ENCODE results near the gene FILIP1L. TPM values are rescaled to one million over a fixed set of nuclear protein-coding genes. Genes with fewer than 3 reads are reported as not detected.

Gene FILIP1L
- total and polyA plus RNA-seq, 2 of the 4 experiments (the other 2 are of a cell fraction) = 11.5 to 19.9 TPM

GRCh38 chr3:99871231-99872045 lies 242.9 kb downstream of the FILIP1L start:
- Histone ChIP-seq H3K4me2 (ENCODE audit: low read depth, low read length) (peak overlapping the region; percentile 96), H3K27ac (ENCODE audit: insufficient read depth, low read length) (0 out of 2 replicates have a peak overlapping the region, but pooled peaks have one; percentile 3), H4K91ac (ENCODE audit: insufficient read depth, low read depth, low read length) (no peak overlapping the region), H3K36me3 (ENCODE audit: control insufficient read depth, insufficient read depth, low read length) (peaks cover 16% of the 10 kb centered on the region), H2AK9ac (replicated peaks; ENCODE audit: low read depth, low read length, poor library complexity) (no peak overlapping the region), H3K4me1 (ENCODE audit: control insufficient read depth, insufficient read depth, low read length) (peaks cover 21% of the 10 kb centered on the region), H2BK20ac (ENCODE audit: low read depth, low read length) (no peak overlapping the region), H4K5ac (ENCODE audit: low read depth, low read length) (no peak overlapping the region; the same call in 1 of the 2 replicates), H3K9me3 (ENCODE audit: control insufficient read depth, insufficient read depth, low read length) (no peaks in the 10 kb centered on the region), H2AFZ (replicated peaks; ENCODE audit: low read length, poor library complexity) (no peak overlapping the region), H3K9ac (ENCODE audit: low read depth, low read length) (no peak overlapping the region), H3K4ac (ENCODE audit: low read depth, low read length) (peak overlapping the region; percentile 54; the same call in 1 of the 2 replicates), H2BK15ac (ENCODE audit: low read depth, low read length) (no peak overlapping the region), H4K8ac (ENCODE audit: low read depth in 2 of 2, low read length in 2 of 2) (peak overlapping the region in 1 of 2 experiments; percentile 46; a peak in 1 of 4 replicates), H2BK120ac (ENCODE audit: low read depth, low read length) (no peak overlapping the region), H3K56ac (ENCODE audit: extremely low read depth, insufficient read depth, low read length) (no peak overlapping the region), H2BK5ac (ENCODE audit: low read depth, low read length, poor library complexity, severe bottlenecking) (peak overlapping the region; percentile 73), H3K79me1 (ENCODE audit: low read depth in 1 of 2, low read length in 2 of 2) (peaks cover 9 to 63% of the 10 kb centered on the region in 2 experiments), H3K4me3 (ENCODE audit: insufficient read depth, low read depth, low read length) (no peak overlapping the region), H4K20me1 (ENCODE audit: insufficient read depth, low read length) (peaks cover 66% of the 10 kb centered on the region), H3K9me1 (ENCODE audit: insufficient read depth, low read length) (peaks cover 20% of the 10 kb centered on the region), H3K14ac (replicated peaks; ENCODE audit: low read depth, low read length) (peak overlapping the region; percentile 58), H2AK5ac (ENCODE audit: low read depth, low read length) (peak overlapping the region; percentile 7; the same call in 1 of the 2 replicates), H3K27me3 (ENCODE audit: control insufficient read depth, insufficient read depth, low read length) (no peaks in the 10 kb centered on the region), H3K18ac (ENCODE audit: low read depth, low read length) (peak overlapping the region; percentile 17; the same call in 1 of the 2 replicates), H3K23ac (ENCODE audit: low read depth, low read length) (peak overlapping the region; percentile 79; the same call in 1 of the 2 replicates)
- no peak for TF ChIP-seq MAZ (IDR thresholded peaks at IDR 0.05; ENCODE audit: borderline replicate concordance, low read depth, low read length)
- TF ChIP-seq SMC3 (IDR thresholded peaks at IDR 0.05; ENCODE audit: low read depth, low read length) = no peak
- no peak for TF ChIP-seq MAFK (IDR thresholded peaks at IDR 0.05; ENCODE audit: low read depth, low read length)
- TF ChIP-seq CHD1 (IDR thresholded peaks at IDR 0.05; ENCODE audit: low read depth, low read length) = no peak
- TF ChIP-seq ELK1 (IDR thresholded peaks at IDR 0.05; ENCODE audit: borderline replicate concordance, low read depth, low read length) = no peak
- no peak for TF ChIP-seq NFE2L2 (IDR thresholded peaks at IDR 0.05; ENCODE audit: low read depth, low read length)
- no peak for TF ChIP-seq BHLHE40 (IDR thresholded peaks at IDR 0.05; ENCODE audit: low read depth, low read length)
- TF ChIP-seq CTCF (conservative IDR thresholded peaks at IDR 0.05; ENCODE audit: low read depth, low read length) = no peak
- no peak for TF ChIP-seq MXI1 (IDR thresholded peaks at IDR 0.05; ENCODE audit: borderline replicate concordance, low read depth, low read length)
- no peak for TF ChIP-seq FOS (IDR thresholded peaks at IDR 0.05; ENCODE audit: low read depth, low read length)
- no peak for TF ChIP-seq POLR2A (IDR thresholded peaks at IDR 0.05; ENCODE audit: low read depth, low read length)
- no peak for TF ChIP-seq RFX5 (IDR thresholded peaks at IDR 0.05; ENCODE audit: low read depth, low read length)
- no peak for TF ChIP-seq USF2 (IDR thresholded peaks at IDR 0.05; ENCODE audit: low read depth, low read length)
- dilution Hi-C loops (cut with HindIII; ENCODE audit: low sequenced_read_pairs, unreplicated experiment) (no loop called here), intact Hi-C loops (cut with micrococcal nuclease) (loop anchor here (2.0 to 5.0 kb wide), 2 partner anchors 135 to 196 kb away; no protein-coding TSS in a partner anchor), in situ Hi-C loops (cut with MboI; ENCODE audit: low sequenced_read_pairs) (loop anchor here (25.0 kb wide), 1 partner anchor 191 kb away; no protein-coding TSS in a partner anchor)
- BruUV-seq (replicated peaks) = no TSS peak
- DNase-seq (no peak), ATAC-seq (ENCODE audit: low read depth) (no peak)
- CTCF ChIA-PET = interaction anchor here (0.7 to 1.0 kb wide), 2 partner anchors 27 to 174 kb away, joined by 3 to 4 read pairs; no protein-coding TSS in a partner anchor
- WGBS, 2 experiments (ENCODE audit: extremely low coverage in 2 of 2, insufficient read length in 1 of 2) = no CpG with 5 or more reads among the region's 4 CpGs
- POLR2A ChIA-PET (ENCODE audit: unreplicated experiment) = interaction anchor here (0.6 to 1.3 kb wide), 3 partner anchors 48 to 193 kb away, joined by 4 to 5 read pairs (median 4); no protein-coding TSS in a partner anchor

Data from IMR-90 (cell line).